Prostate gland (tissue), 2 donors: ENCODE results near the gene RPL12.

ENCODE experiments used
- CTCF ChIP-seq, 4 experiments: fragments of 200-600 bp in 2 of 4; fragments of 450-650 bp in 2 of 4; sonication (generic) in 2 of 4; IDR thresholded peaks; 1 replicate in 3 of 4; 2 replicates in 1 of 4; pipeline ENCODE4 v1.5.1; 2016 to 2019; ENCODE audit warnings: antibody characterized with exemption in 4 of 4, mild to moderate bottlenecking in 2 of 4, moderate library complexity in 2 of 4
- POLR2A ChIP-seq: fragments of 450-650 bp; IDR thresholded peaks from one replicate; pipeline ENCODE4 v1.6.1; 2016; ENCODE audit warnings: antibody characterized with exemption, mild to moderate bottlenecking
- POLR2AphosphoS5 ChIP-seq: sonication (generic); formaldehyde crosslinking; IDR thresholded peaks from one replicate; pipeline ENCODE4 v1.6.1; 2017; ENCODE audit warnings: antibody characterized with exemption

- TF ChIP-seq CTCF (IDR thresholded peaks at IDR 0.05) (no peak), POLR2AphosphoS5 (peak; percentile 18), POLR2A (no peak)
Observed at GRCh38 chr9:127452691-127453090, 1.5 kb upstream of the RPL12 start.
